Skeletal muscle satellite cell (primary cell): ENCODE results near the gene NSFL1C.

Source experiments
- H3K27me3 ChIP-seq: 2 replicates; pipeline ENCODE4 v1.7.0; 2013; ENCODE audit warnings: low read length; ENCODE audit not compliant: control insufficient read depth, insufficient read depth
- H3K36me3 ChIP-seq: 2 replicates; pipeline ENCODE4 v1.7.0; 2013; ENCODE audit warnings: mild to moderate bottlenecking, control low read depth, low read length; ENCODE audit not compliant: insufficient read depth
- H3K4me1 ChIP-seq: 2 replicates; pipeline ENCODE4 v1.7.0; 2013; ENCODE audit warnings: low read length; ENCODE audit not compliant: control insufficient read depth, insufficient read depth
- H3K4me2 ChIP-seq: 2 replicates; pipeline ENCODE4 v1.7.0; 2013; ENCODE audit warnings: mild to moderate bottlenecking, low read length
- H3K4me3 ChIP-seq: 2 replicates; pipeline ENCODE4 v1.7.0; 2013; ENCODE audit warnings: low read length
- H3K9ac ChIP-seq: 2 replicates; pipeline ENCODE4 v1.7.0; 2013; ENCODE audit warnings: mild to moderate bottlenecking, low read depth, low read length, moderate library complexity
- H3K9me3 ChIP-seq: replicated peaks from 2 replicates; pipeline ENCODE4 v1.7.0; 2013; ENCODE audit warnings: mild to moderate bottlenecking, control low read depth, low read length

NSFL1C gene

DNA sequence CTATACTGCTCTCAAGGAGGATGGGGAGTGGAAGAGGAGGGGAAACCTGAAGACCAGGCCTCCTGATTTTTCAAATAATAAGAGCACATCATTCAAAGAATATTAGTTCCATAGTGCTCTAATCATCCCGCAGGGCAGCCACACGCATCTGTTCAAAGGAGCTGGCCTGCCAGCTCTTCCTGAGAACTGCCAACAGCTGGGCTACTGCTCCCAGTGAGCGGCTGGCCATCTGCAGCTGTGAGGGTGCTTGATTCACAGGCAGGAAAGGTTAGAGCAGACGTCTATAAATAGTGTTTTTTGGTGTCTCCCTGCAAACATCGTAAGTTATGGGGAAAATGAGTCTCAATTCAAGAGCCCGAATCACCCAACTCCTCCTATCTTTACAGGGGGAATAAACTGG is 17.3 kb downstream of the NSFL1C start:
- peaks cover 9% of the 10 kb centered on the region for H3K9me3 ChIP-seq
- peak overlapping the region; percentile 1 for H3K9ac ChIP-seq
- H3K36me3 ChIP-seq = peaks cover 95% of the 10 kb centered on the region
- H3K27me3 ChIP-seq = no peaks in the 10 kb centered on the region
- H3K4me2 ChIP-seq = peak overlapping the region; percentile 30
- no peak overlapping the region for H3K4me3 ChIP-seq
- peaks cover 9% of the 10 kb centered on the region for H3K4me1 ChIP-seq

DNA sequence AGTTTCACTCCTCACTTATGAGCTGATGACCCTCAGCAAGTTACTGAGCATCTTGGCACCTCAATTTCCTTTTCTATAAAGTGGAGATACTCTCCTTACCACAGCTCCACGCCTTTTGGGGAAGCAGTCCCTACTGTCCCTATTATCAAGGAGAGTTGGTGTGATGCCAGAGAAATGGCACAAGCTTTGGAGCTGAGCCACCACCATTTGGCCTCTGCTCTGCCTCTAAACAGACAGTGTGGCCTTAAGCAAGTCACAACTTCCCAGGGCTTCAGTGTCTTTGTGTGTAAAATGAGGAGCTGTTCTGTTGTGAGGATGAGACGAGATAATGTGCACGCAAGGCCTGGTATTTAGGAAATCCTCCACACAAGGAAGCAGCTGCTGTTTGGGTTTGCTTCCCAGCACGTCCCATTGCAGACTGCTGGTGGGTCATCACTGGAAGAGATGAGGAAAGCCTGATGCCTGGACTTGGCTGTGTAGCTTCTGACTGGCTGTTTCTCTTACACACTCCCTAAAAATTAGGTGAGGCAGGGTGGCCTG is 18.5 kb downstream of the NSFL1C start:
- H3K4me2 ChIP-seq = no peak overlapping the region
- H3K4me3 ChIP-seq = no peak overlapping the region
- H3K9ac ChIP-seq = no peak overlapping the region
- H3K27me3 ChIP-seq = no peaks in the 10 kb centered on the region
- H3K9me3 ChIP-seq = peaks cover 9% of the 10 kb centered on the region
- peaks cover 9% of the 10 kb centered on the region for H3K4me1 ChIP-seq
- H3K36me3 ChIP-seq = peaks cover 94% of the 10 kb centered on the region

DNA sequence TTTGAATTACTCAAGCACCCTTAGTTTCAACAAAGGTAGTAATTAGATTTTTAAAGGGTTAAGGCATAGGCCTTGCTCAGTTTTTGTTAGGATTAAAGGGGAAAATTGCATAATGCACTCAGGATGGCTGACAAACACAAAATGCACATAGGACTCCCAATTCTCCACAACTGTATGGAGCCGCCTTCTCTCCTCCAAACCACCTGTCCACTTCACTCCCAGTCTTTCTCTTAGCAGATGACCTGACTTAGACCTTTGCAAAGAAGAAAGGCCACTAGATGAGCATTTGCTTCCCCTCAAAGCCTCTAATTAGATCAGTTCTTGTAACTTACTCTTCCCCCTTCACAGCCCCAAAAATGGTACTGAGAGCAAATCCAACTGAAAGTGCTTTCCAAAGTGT is 20.1 kb downstream of the NSFL1C start:
- Histone ChIP-seq H3K36me3 (peaks cover 94% of the 10 kb centered on the region), H3K9me3 (peaks cover 6% of the 10 kb centered on the region), H3K4me1 (peaks cover 9% of the 10 kb centered on the region), H3K4me3 (no peak overlapping the region), H3K9ac (no peak overlapping the region), H3K27me3 (no peaks in the 10 kb centered on the region), H3K4me2 (no peak overlapping the region)

DNA sequence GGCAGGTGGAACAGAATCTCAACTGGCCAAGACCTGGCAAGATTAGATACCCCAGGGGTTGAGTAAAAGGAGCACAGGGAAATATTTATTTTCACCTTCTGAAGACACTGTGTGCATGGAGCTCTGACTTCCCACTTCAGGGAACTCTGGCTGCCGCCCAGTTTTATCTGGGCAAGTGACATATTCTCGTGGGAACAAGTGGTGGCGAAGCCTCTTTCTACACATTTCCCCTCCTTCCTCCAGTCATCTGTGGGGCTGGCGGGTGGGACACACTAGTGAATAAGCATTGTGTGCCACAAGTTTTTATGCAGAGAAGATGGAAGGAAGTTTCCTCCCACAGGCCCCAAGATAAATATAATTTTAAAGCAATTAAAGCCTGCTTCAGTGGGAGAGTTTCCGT is 23.6 kb downstream of the NSFL1C start:
- Histone ChIP-seq H3K9me3 (no peaks in the 10 kb centered on the region), H3K4me1 (no peaks in the 10 kb centered on the region), H3K27me3 (no peaks in the 10 kb centered on the region), H3K4me3 (no peak overlapping the region), H3K9ac (no peak overlapping the region), H3K4me2 (no peak overlapping the region), H3K36me3 (peaks cover 64% of the 10 kb centered on the region)

DNA sequence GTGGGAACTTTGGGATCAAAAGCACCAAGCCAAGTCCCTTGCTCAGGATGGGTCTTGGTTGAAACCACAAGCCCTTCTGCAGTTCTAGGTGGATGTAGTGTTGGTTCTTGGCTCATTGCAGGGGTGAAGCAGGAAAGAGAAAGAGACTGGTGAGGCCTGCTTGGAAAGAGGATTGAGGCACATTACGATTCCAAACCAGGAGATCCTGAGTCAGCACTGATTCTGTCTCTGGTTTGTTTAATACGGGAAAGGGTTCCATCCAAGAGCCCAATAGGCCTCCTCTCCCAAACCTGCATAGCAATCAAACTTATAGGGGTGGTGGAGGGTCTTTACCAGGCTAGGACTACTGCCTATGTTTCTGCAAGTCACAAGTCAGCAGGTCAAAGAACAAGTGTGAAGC is 24.3 kb downstream of the NSFL1C start:
- Histone ChIP-seq H3K4me2 (no peak overlapping the region), H3K9me3 (no peaks in the 10 kb centered on the region), H3K27me3 (no peaks in the 10 kb centered on the region), H3K9ac (no peak overlapping the region), H3K4me1 (no peaks in the 10 kb centered on the region), H3K36me3 (peaks cover 56% of the 10 kb centered on the region), H3K4me3 (no peak overlapping the region)

DNA sequence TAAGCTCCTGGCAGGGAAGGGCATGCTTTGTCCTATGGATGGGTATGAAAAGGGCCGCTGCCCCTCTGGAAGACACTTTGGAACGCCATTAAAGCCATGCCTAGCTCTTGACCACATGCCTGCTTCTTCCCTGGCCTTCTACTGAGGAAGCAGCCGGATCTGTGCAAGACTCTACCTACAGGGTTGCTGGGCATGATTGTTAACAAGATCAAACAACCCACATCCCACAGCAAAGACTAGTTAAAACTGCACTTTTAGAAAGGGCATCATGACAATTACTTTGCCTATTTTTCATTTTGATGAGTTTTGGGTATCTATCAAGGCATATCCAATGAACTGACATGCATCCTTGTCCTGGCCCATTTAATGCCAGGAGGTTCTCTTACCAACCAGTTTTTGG is 25.5 kb downstream of the NSFL1C start:
- Histone ChIP-seq H3K36me3 (peaks cover 46% of the 10 kb centered on the region), H3K9ac (no peak overlapping the region)

DNA sequence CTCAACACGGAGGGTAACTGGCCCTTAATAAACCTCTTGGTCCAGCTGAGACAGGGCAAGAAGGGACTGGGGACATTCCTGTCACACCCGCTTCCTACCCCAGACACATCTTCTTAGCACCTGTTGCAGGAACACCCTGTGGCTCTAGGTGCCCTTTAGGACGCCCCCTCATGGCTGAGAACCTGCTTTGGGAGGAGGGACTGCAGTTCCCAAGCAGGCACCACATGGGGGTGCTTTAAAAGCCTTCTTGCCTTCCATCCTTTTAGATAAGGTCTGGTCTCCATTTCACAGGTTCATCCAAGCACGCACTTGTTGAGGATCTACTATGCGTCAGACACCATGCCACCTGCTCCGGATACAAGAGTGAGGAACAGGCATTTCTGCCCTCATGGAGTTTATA is 26.6 kb downstream of the NSFL1C start:
- H3K36me3 ChIP-seq = peaks cover 35% of the 10 kb centered on the region
- H3K4me2 ChIP-seq = no peak overlapping the region
- peaks cover 10% of the 10 kb centered on the region for H3K4me1 ChIP-seq
- H3K27me3 ChIP-seq = no peaks in the 10 kb centered on the region
- H3K9ac ChIP-seq = no peak overlapping the region
- no peaks in the 10 kb centered on the region for H3K9me3 ChIP-seq
- no peak overlapping the region for H3K4me3 ChIP-seq

More for the DNA sequence above, 25.5 kb downstream of the NSFL1C start:
- no peaks in the 10 kb centered on the region for H3K4me1 ChIP-seq
- H3K27me3 ChIP-seq = no peaks in the 10 kb centered on the region
- H3K4me3 ChIP-seq = no peak overlapping the region
- H3K4me2 ChIP-seq = no peak overlapping the region
- H3K9me3 ChIP-seq = no peaks in the 10 kb centered on the region

DNA sequence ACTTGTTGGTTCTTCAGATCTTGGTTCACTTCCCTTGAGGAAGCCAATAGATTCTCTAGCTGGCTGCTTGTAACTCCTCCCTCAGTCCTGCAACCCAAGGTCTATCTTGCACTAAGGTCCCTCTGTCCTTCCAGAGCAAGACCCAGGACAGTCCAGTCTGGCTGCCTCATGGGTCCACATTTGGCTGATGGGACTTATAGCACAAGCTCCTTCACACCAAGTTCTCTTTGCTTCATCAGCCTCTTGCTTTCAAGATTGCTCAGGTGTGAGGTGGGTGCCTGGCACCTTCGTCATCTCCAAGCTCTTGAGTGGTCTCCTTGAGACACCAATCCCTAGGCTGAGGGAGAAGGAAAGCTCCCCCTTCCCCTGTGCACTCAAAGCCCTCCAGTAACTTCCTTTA is 28.3 kb downstream of the NSFL1C start:
- H3K27me3 ChIP-seq = no peaks in the 10 kb centered on the region
- no peak overlapping the region for H3K4me2 ChIP-seq
- no peaks in the 10 kb centered on the region for H3K9me3 ChIP-seq
- peaks cover 18% of the 10 kb centered on the region for H3K36me3 ChIP-seq
- H3K4me1 ChIP-seq = peaks cover 19% of the 10 kb centered on the region
- no peak overlapping the region for H3K9ac ChIP-seq
- H3K4me3 ChIP-seq = no peak overlapping the region

DNA sequence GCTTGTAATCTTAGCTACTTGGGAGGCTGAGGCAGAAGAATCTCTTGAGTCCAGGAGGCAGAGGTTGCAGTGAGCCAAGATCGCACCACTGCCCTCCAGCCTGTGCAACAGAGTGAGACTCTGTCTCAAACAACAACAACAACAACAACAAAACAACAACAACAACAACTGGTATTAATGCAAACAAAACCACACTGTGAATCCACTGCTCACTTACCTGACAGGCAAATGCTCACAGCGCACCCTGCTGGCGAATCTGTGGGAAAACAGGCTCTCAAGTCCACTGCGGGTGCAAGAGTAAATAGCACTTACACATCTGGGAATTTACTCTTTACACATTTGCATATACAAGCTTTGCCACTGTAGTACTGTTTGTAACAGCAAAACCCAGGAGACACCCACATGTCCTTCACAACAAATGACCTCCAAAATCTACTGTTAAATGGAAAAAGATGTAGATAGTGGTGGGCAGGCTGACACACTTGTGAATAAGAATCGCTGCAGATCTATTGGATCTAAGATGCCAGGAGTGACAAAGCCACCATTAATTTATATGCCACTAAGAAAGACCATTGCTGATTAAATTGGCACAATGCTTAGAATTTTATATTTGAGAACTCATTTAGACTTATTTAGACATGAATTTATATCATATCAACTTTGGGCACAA is 29.3 kb downstream of the NSFL1C start:
- no peaks in the 10 kb centered on the region for H3K27me3 ChIP-seq
- H3K9me3 ChIP-seq = no peaks in the 10 kb centered on the region
- peaks cover 9% of the 10 kb centered on the region for H3K36me3 ChIP-seq
- peaks cover 19% of the 10 kb centered on the region for H3K4me1 ChIP-seq
- no peak overlapping the region for H3K4me3 ChIP-seq
- H3K4me2 ChIP-seq = no peak overlapping the region
- no peak overlapping the region for H3K9ac ChIP-seq

DNA sequence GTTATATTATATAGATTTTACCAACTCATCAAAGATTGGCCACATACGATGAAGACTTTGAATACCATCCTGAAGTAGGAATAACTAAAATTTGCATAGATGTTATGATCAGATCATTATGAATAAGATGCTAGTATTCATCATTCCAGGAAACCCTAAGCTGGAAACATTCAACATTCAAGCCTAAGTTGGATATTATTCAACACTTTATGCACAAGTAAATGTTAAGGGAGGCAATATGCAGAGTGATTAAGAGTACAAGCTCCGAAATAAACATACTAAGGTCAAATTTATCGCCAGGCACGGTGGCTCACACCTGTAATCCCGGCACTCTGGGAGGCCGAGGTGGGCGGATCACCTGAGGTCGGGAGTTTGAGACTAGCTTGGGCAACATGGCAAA is 30.4 kb downstream of the NSFL1C start:
- no peak overlapping the region for H3K4me2 ChIP-seq
- peaks cover 19% of the 10 kb centered on the region for H3K4me1 ChIP-seq
- no peak overlapping the region for H3K4me3 ChIP-seq
- H3K9me3 ChIP-seq = no peaks in the 10 kb centered on the region
- no peaks in the 10 kb centered on the region for H3K36me3 ChIP-seq
- no peaks in the 10 kb centered on the region for H3K27me3 ChIP-seq
- H3K9ac ChIP-seq = no peak overlapping the region

DNA sequence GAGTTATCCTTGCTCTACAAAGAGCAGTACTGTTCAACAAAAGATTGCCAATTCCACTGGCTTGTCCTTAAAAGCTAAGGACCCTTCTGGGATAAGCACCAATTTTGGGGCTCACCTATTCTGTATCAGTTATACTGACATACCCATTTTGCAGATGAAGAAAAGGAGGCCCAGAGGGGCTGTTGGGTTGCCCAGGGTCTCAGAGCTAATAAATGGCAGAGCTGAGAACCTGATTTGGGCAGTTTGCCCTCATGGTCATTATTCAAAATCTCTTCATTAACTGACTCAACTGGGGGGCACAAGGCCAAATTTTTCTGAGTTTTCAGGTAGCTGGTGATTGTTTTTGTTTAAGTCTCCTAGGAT is 31.3 kb downstream of the NSFL1C start:
- H3K36me3 ChIP-seq = no peaks in the 10 kb centered on the region
- peaks cover 19% of the 10 kb centered on the region for H3K4me1 ChIP-seq
- no peaks in the 10 kb centered on the region for H3K27me3 ChIP-seq
- H3K4me3 ChIP-seq = no peak overlapping the region
- H3K9ac ChIP-seq = no peak overlapping the region
- H3K9me3 ChIP-seq = no peaks in the 10 kb centered on the region
- H3K4me2 ChIP-seq = no peak overlapping the region

DNA sequence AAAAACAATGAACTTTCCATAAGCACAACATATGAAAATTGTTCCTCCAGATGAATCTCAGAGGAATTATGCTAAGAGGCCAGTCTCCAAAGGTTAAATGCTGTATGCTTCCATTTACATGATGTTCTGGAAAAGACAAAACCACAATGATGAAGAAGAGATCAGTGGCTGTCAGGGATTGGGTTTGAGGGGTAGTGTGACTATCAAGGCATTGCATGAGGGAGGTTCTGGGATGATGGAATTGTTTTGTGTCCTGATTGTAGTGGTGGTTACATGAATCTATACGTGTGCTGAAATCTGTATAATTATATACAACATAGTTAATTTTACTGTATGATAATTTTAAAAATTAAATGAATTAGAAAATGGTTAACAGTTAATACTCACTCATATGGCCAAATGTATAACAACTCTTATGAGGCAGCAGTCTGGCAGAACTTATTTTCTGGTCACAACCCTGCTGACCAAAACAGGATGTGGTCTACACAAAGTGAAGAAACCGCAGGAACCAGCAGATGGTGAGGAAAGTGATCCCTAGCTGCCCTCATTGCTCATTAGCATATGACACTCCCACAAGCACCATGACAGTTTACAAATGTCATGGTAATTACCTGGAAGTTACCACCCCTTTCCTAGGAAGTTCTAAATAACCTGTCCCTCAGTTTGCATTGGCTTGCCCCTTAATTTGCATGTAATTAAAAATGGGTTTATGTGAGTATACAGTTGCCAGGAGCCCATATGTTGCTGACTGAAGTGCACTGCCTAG is 31.9 kb downstream of the NSFL1C start:
- H3K4me2 ChIP-seq = no peak overlapping the region
- no peak overlapping the region for H3K4me3 ChIP-seq
- H3K27me3 ChIP-seq = no peaks in the 10 kb centered on the region
- no peaks in the 10 kb centered on the region for H3K36me3 ChIP-seq
- H3K9ac ChIP-seq = no peak overlapping the region
- peaks cover 19% of the 10 kb centered on the region for H3K4me1 ChIP-seq
- H3K9me3 ChIP-seq = no peaks in the 10 kb centered on the region
